Dermis microvascular lymphatic vessel endothelial cell (primary cell): ENCODE results near the gene IER3IP1. TPM values are rescaled to one million over a fixed set of nuclear protein-coding genes. Genes with fewer than 3 reads are reported as not detected.
A peak's percentile ranks its signal among the peaks of the same experiment; 100 is the strongest.
"Not testable (repeated sequence)": the region's sequence is repeated elsewhere in the genome, so short reads cannot be mapped to it uniquely, and the experiment has no call there.

Experiments used
- DNase-seq, 2 donors: peaks; one replicate each; pipeline versions ENCODE4 v3.0.0 to v3.0.0-alpha.2; 2010; ENCODE audit warnings: low read depth in 2 of 2
- total RNA-seq: library from RNA; depleted of rRNA; stranded (reverse); fragments of >200 nt; gene quantifications from 2 replicates; pipeline ENCODE4 v1.2.1, GENCODE V29; 2014

IER3IP1 gene
- total RNA-seq, 1 donor from 2014 or later = 47.5 TPM

DNA sequence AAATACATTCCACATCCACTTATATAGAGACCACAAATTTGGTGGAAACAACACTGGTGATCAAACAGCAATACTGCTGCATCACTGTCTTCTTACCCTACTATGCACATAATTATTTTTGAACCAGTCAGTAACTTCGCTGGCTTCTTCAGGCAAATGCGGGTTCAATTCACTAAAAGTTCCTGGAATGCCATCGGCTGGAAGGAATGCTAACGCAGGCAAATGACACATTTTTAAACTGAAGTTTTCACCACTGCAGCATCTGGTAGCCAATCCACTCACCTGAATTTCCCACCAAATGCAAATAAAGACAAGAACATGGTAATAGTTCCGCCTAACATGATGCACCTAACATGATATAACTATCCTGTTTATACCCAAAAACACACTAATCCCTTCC, 15.9 kb downstream of the IER3IP1 start:
- DNase-seq = no peak

DNA sequence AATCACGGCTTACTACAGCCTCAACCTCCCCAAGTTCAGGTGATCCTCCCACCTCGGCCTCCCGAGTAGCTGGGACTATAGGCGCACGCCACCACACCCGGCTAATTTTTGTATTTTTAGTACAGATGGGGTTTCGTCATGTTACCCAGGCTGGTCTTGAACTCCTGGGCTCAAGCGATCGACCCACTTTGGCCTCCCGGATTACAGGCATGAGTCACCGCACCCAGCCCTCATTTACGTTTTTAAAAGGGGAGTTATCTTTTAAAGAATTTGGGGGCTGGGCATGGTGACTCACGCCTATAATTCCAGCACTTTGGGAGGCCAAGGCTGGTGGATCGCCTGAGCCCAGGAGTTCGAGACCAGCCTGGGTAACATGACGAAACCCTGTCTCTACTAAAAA, 17.8 kb downstream of the IER3IP1 start:
- not testable (repeated sequence) for DNase-seq

DNA sequence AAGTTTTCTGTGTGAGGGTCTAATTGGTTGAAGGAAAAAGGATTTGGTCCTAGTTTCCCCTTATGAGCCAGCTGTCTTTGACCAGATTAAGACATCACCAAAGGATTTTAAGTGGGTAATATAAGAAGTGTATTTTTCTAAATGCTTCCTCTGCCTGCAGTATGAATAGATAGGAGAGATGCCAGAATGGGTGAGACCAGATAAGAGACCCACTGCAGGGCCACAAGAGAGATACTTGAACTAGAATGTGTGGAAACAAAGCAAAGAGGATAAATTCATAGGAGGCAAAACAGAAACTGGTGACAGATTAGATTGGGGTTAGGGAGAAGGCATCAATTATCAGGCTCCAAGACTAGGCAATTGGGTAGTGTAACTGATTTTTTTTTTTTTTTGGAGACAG, 24.7 kb downstream of the IER3IP1 start:
- no peak for DNase-seq

DNA sequence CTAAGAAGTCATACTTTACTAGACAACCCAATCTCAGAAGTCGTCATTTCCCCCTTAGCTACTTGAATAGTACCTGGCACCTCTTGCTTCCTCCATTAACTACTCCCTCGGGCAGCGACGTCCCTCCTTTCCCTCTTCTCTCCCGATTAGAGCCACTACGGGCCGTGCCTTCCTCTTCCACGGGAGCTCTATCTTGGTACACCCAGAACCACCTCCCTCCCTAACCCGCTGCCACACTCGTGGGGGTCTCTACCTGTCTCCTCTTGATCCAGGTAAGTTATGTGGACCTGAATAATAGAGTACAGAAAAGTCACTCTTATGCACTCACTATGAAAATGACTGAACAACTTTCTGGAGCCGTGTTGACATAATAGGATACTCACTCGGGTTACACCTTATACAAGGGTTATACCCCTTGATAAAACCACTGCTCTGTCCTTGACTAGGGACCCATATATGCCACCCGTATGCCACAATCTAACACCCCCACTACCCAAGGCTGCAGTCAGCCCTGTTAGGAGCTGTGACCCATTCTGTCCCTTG, 25.3 kb downstream of the IER3IP1 start:
- no peak for DNase-seq

DNA sequence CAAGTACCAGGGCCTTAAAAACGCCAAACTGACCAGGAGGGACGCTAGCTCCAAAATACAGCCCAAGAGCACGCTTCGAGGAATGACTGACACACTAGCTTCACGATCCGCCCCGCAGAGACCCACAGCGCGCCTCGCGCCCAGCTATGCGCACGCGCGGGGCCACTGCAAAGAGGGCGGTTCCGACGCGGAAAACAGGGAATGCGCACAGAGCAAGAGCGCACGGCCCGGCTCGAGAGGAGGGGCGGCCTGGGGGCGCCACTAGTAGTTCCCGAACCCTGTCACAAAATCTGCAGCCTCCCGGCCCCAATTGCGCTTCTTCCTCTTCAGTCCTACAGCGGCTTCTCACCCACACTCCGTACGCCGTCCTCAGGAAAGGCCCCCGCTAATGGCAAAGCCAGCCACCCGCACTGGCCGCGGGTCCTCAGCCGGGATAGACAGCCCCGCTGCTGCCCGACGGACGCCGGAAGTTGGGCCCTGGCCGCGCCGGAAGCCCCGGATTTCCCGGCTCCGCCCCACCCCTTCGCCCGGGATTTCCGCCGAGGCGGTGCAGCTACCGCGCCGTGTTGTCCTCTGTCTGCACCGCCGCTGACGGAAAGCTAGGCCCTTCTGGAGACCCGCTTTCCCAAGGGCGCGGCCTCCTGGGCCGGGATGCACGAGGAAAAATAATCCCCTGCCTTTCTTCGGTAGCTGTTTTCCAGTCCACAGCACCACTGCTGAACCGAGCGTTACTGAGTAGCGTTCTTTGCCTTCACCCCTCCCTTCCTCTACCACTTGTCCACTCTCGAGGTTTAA, 25.9 kb downstream of the IER3IP1 start, which contains the start of gene HDHD2:
TSS of gene HDHD2 (minus strand) at position 472 of the 795 bp plus-strand sequence. CDS start 14,061 bp downstream, outside the sequence.
- DNase-seq = peak; percentile 50 to 76

DNA sequence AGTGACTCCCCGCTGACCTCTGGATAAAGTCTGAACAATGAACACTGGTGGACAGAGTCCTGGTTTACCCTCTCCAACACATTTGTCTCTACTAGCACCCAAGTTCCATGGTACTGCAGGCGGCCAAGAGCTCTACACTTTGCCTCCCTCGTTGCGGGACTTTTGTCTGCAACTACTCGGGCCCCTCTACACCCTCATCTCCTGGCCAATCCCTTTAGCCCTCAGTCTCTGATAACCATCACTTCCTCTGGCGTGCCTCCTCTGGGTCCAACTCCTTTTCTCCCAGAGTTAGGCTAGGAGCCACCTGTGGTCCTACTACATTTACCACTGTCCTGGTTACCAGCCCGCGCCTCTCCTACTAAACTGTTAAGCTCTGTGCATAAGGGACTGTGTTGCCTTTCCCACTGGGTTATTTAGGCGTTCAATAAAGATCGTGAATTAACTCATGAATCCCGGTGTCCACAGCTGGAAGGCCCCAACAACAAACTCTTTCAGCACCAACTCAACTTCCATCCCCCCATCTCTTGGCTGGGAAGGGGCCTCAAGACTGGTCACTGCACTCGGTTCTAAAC, 26.6 kb downstream of the IER3IP1 start:
- DNase-seq = no peak

DNA sequence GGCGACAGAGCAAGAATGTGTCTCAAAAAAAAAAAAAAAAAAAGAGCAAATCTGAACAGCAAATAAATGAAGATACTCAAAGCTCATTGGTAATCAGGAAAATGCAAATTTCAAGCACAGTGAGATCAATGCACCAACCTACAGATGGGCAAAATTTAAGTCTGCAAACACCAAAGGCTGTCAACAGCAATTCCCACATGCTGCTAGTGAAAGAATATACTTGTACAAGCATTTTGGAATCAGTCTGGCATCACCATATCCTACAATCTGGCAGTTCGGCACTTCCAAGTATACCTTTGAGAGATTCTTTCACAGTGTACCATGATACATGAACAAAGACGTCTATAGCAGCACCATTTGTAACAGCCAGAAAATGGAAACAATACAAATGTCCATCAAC, 30.0 kb downstream of the IER3IP1 start:
- no peak for DNase-seq

DNA sequence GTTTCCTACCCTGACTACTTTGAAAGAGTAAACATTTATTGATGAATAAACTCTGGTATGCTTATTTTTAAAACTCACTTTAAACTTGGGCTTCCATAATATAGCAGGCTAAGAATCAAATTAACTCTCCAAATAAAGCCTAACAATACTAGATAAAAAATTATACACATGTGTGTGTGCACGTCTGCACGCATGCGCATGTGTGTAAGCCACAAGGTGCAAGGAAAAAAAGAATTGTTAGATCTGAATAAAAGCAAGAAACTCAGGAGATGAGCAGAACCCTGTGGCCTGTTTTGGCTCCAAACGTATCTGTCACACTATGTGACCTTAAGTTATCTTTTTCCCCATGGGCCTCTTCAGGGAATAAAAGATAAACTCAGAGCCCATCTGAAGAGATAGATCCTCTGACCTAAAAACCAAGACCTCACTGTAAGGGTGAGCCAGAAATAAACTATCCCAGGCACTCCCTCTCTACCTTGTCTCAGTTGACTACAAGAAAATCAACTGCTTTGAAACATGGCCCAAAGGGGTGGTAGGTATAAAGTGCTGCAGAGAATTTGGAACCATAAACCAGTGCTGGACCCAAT, 32.2 kb downstream of the IER3IP1 start:
- DNase-seq = no peak

DNA sequence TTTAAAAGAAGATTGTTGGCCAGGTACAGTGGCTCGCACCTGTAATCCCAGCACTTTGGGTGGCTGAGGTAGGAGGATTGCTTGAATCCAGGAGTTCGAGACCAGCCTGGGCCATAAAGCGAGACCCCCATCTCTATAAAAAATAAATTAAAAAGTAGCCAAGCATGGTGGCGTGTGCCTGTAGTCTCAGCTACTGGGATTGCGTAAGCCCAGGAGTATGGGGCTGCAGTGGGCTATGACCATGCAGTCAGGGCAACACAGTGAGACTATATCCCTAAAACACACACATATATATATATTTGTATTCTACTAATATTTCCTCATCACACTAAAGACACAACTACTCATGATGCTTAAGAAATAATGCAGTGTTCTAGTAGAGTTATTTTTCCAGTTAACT, 33.0 kb downstream of the IER3IP1 start:
- no peak for DNase-seq

DNA sequence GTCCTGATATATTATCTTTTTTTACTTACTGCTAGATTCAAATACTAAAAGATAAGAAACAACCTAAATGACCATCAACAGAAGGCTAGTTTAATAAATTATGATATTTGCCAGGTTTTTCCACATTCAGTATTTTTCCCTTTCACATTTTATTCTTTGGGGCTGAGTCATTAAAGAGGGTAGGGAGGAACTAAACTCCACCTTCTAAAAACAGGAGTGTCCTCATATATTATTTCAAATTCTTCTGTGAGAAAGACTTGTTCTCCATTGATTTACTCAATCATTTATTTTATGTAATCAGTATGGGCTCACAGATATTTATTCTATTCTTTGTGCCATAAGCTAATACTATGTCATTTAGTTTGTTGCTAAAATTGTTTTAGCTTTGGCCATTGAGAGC, 34.9 kb downstream of the IER3IP1 start:
- DNase-seq = no peak

DNA sequence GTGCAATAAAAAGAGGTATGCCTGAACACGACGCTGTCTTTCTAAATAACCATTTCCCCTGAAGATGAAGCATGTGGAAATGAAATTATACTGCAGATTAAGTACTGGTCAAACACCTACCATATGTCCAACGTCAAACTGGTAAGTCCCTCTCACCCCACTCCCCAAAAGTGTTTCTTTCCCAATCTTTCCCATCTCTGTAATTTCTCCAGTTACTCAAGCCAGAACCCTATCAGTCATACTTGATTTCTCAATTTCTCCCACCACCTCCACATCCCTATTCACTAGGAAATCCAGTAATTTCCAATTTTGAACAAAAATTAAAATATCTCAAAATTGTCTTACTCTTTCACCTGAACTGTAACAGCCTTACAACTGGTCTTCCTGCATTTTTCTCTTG, 55.0 kb downstream of the IER3IP1 start:
- DNase-seq = no peak

DNA sequence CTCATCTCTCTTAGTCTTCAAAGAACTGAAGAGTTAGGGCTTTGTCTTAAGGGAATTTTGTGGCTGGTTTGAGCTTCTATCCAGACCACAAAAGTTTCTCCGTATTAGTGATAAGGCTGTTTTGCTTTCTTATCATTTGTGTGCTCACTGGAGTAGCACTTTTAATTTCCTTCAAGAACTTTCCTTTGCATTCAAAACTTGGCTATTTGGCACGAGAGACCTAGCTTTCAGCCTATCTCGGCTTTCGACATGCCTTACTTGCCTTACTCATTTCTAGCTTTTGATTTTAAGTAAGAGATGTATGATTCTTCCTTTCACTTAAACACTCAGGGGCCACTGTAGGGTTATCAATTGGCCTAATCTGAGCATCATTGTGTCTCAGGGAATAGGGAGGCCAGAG, 55.7 kb downstream of the IER3IP1 start:
- no peak for DNase-seq

DNA sequence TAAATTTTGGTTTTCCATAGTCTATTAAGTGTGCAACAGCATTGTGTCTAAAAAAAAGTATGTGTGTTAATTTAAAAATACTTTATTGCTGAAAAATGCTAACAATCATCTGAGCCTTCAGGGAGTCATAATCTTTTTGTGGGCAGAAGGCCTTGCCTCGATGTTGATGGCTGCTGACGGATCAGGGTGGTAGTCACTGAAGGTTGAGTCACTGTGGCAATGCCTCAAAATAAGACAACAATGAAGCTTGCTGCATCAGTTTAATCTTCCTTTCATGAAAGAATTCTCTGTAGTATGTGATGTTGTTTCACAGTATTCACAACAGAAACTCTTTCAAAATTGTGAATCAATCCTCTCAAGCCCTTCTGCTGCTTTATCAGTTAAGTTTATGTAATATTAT, 57.2 kb downstream of the IER3IP1 start:
- DNase-seq = no peak

DNA sequence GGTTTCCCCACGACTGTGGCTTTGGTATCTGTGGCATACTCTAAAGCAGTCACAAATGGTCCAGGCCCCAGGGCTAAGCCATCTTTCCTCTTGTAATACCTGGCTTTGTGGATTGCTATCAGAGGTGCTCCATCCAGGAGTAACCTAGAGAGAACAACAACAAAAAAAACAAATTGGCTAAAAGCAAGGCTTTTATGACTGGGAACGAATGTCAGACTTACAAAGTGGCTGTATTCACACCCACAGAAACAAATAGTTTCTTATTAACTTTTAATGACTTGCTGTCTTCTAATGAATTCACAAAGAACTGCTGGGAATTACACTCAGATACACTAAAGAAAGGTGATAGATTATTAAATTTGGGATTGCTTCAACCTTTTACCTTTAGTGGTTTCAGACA, 61.0 kb downstream of the IER3IP1 start:
- DNase-seq = no peak

DNA sequence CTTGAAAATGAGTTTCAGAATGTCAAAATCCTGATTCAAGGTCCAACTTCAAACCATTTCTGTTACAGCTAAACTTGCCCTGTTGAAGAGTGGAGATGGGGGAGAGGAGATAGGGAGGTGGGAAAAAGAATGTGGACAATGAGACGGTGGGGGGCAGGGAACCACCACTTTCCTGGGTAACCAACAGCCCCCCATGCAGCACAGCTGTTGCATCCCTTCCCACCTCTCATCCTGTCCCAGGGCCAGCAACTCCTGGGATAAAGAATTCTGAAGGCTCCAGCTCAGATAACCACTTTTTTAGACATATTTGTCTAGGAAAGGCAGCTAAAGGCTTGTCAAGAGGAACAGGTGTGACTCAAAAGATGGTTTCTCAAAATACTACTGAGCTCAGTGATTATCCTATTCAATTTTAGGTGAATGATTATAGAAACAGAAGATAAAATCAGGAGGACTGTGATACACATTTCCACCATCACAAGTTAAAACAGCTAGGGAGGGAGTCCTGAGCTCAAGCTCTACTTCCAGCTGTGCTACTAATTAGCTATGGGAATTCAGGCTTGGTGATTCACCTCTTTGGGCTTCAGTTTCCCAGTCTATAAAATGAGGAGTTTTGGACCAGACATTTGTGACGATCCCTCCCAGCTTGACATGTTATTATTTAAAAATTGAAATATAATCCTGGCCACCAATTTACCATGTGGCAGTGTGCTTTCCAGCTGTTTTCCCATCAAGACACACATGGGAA, 62.2 kb downstream of the IER3IP1 start:
- DNase-seq = no peak

DNA sequence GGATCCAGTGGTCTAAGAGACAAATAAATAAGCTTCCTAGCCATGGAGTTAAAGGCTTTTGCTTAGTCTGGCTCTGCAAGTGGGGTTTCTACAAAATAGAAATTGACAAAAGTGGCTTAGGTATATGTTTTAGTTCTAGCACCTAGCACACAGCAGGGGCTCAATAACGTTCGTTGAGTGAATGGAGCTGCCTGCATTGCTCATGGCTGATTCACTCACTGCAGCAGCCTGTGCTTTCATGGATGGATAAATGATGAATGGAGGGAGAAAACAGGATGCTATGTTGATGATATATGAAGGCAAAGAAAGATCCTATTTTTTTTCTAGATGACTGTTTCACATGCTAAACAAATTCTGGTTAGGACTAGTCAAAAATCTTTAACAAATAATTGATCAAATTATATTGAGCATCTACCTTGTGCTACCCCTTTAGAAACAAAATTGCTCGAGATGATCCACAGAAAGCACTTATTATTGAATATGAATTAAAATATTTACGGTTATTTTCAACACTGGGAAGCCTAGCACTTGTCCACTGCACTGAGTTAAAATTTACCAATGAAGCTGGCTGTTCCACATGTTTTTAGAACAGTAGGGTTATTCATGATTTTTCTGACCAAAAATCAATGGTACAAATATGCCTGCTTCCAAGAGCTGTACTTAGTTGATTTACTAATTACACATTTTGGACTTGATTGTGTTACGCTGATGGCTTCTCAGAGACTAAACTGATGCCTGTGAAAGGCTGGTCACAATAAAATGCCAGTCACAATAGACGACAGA, 65.5 kb downstream of the IER3IP1 start:
- DNase-seq = no peak

DNA sequence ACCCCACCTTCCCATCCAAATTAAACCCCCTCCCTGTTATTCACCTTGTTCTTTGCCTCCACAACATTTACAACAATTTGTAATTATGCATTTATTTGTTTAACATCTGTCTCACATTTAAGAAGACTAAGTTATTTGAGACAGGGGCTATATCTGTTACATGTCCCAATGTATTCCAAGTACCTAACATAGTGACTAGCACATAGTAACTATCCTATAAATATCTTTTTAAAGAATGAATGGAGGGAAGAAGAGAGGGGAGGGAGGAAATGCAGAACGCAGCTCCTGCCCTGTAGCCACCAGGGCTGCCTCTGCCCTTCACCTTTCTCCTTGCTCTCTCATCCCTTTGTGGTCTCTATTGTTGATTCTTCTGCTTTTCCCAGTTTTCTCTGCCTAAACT, 66.4 kb downstream of the IER3IP1 start:
- DNase-seq = no peak

DNA sequence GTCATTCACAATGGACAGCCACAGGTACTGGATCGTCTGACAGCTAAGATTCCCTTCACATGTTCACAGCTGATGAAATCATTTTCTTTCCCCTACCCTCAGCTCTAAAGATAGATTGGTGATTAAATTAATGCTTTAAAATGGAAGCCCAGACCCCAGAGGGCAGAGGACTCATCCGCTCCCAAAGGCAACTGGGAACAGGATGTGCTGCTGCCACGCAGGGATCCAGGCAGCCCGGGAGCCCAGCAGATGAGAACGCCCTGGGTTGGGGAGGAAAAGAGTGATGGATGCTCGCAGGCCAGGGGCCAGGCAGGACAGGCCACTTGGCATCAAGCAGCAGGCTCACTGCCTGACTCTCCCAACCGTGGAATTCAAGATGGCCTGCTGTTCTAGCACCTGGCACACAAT, 67.2 kb downstream of the IER3IP1 start:
- DNase-seq = no peak

DNA sequence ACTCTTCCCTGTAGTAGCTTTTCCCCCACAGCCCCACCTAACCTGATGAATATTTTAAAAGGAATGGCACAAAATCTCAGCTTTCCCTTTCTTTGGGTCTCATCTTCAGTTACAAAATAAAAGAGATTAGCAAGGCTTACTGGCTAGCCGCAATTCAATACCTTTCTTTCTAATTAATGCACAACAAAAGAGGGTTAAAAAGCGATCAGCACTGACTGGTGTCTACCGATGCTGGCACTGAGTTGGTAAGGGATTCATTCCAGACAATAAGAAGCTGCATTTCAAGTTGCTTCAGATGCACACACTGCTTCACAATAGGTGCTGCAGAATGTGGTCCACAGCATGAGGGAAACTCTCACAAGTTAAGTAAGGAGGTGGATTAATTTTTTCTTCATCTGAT, 67.8 kb downstream of the IER3IP1 start:
- no peak for DNase-seq
